PFSK-1 (cell line): ENCODE measurements around the gene IFITM1.

Experiments
- TAF1 ChIP-seq: IDR thresholded peaks from 2 replicates; pipeline ENCODE4 v1.6.1; 2012; ENCODE audit warnings: low read length, control low read depth, borderline replicate concordance; ENCODE audit not compliant: insufficient read depth
- TF ChIP-seq, protein P1 (sequence below), 2 experiments: IDR thresholded peaks; 2 replicates each; pipeline versions ENCODE4 v1.6.1 to v1.8.0; 2011 to 2012; ENCODE audit warnings: low read depth in 2 of 2, low read length in 2 of 2, control low read depth in 1 of 2, inconsistent platforms in 1 of 2, mild to moderate bottlenecking in 1 of 2, moderate library complexity in 1 of 2; ENCODE audit not compliant: insufficient read depth in 1 of 2

DNA sequence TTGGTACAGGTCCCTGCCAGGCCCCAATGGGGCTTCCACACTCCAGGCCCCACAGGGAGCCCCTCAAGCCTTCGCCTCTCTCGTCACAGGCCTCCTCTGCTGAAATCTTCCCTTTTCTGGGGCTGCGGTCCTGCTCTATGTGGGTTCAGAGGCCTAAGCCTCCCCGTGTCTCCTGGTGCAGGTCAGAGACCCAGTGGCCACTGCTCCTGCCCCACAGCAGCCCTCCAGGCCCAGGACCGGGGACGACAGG lies 12.7 kb downstream of the IFITM1 start:
- TF ChIP-seq, protein P1, sequence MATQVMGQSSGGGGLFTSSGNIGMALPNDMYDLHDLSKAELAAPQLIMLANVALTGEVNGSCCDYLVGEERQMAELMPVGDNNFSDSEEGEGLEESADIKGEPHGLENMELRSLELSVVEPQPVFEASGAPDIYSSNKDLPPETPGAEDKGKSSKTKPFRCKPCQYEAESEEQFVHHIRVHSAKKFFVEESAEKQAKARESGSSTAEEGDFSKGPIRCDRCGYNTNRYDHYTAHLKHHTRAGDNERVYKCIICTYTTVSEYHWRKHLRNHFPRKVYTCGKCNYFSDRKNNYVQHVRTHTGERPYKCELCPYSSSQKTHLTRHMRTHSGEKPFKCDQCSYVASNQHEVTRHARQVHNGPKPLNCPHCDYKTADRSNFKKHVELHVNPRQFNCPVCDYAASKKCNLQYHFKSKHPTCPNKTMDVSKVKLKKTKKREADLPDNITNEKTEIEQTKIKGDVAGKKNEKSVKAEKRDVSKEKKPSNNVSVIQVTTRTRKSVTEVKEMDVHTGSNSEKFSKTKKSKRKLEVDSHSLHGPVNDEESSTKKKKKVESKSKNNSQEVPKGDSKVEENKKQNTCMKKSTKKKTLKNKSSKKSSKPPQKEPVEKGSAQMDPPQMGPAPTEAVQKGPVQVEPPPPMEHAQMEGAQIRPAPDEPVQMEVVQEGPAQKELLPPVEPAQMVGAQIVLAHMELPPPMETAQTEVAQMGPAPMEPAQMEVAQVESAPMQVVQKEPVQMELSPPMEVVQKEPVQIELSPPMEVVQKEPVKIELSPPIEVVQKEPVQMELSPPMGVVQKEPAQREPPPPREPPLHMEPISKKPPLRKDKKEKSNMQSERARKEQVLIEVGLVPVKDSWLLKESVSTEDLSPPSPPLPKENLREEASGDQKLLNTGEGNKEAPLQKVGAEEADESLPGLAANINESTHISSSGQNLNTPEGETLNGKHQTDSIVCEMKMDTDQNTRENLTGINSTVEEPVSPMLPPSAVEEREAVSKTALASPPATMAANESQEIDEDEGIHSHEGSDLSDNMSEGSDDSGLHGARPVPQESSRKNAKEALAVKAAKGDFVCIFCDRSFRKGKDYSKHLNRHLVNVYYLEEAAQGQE (IDR thresholded peaks at IDR 0.05; ENCODE audit: insufficient read depth in 1 of 2, low read depth in 2 of 2, low read length in 2 of 2), result no peak
- TF ChIP-seq TAF1, result no peak
